ENCODE results near the gene ZNF853. TPM values are rescaled to one million over a fixed set of nuclear protein-coding genes. Genes with fewer than 3 reads are reported as not detected.
A peak's percentile ranks its signal among the peaks of the same experiment; 100 is the strongest.

The ZNF853 gene
- total and polyA plus RNA-seq, 10 of the 15 experiments (the other 5 are each of a cell fraction or from before 2014, with no cell fraction given), result 0.04 to 0.26 (median 0.05) TPM; not detected in 4

GRCh38 chr7:6637544-6638229, 22.3 kb downstream of the ZNF853 start (continued):
- no peak for TF ChIP-seq ZNF592 (IDR thresholded peaks at IDR 0.05)
- TF ChIP-seq NR2C2 (IDR thresholded peaks at IDR 0.05; ENCODE audit: borderline replicate concordance, control insufficient read depth, insufficient read length, low read depth), result no peak
- no peak for TF ChIP-seq POLR2AphosphoS2 (IDR thresholded peaks at IDR 0.05; ENCODE audit: low read depth, low read length)
- TF ChIP-seq ZNF622 (IDR thresholded peaks at IDR 0.05), result no peak
- TF ChIP-seq IRF3 (IDR thresholded peaks at IDR 0.05), result no peak
- TF ChIP-seq LARP7 (IDR thresholded peaks at IDR 0.05), result peak; percentile 54
- TF ChIP-seq MEF2A (IDR thresholded peaks at IDR 0.05; ENCODE audit: insufficient read depth, low read depth, low read length), result no peak
- TF ChIP-seq TCF7 (IDR thresholded peaks at IDR 0.05; ENCODE audit: borderline replicate concordance), result no peak
- TF ChIP-seq REST (IDR thresholded peaks at IDR 0.05; ENCODE audit: low read depth, low read length), result no peak
- TF ChIP-seq NR2C1 (IDR thresholded peaks at IDR 0.05), result no peak
- TF ChIP-seq ASH2L (IDR thresholded peaks at IDR 0.05; ENCODE audit: borderline replicate concordance, low read depth), result no peak
- no peak for TF ChIP-seq JUND (IDR thresholded peaks at IDR 0.05; ENCODE audit: low read depth, low read length)
- TF ChIP-seq CUX1 (IDR thresholded peaks at IDR 0.05; ENCODE audit: insufficient replicate concordance, low read depth, low read length), result no peak
- TF ChIP-seq SIN3A (IDR thresholded peaks at IDR 0.05; ENCODE audit: low read depth, low read length), result peak; percentile 41; the same call in 1 of the 2 replicates
- no peak for TF ChIP-seq CBX5 (IDR thresholded peaks at IDR 0.05; ENCODE audit: low read depth)
- TF ChIP-seq TAF1 (IDR thresholded peaks at IDR 0.05; ENCODE audit: borderline replicate concordance, low read depth, low read length), result no peak
